Stimulated activated CD8-positive, alpha-beta memory T cell treated with anti-CD3 and anti-CD28 coated beads, Interleukin-12 subunit alpha, Interleukin-12 subunit beta, amount 100 ng/mL, for 24 hours (primary cell): Measurements from ENCODE around the gene P2RX6.
A peak's percentile ranks its signal among the peaks of the same experiment; 100 is the strongest.

Experiments
- DNase-seq: peaks from one replicate; pipeline ENCODE4 v3.0.0-alpha.2; 2020; ENCODE audit errors: extremely low read depth

The P2RX6 gene

DNA sequence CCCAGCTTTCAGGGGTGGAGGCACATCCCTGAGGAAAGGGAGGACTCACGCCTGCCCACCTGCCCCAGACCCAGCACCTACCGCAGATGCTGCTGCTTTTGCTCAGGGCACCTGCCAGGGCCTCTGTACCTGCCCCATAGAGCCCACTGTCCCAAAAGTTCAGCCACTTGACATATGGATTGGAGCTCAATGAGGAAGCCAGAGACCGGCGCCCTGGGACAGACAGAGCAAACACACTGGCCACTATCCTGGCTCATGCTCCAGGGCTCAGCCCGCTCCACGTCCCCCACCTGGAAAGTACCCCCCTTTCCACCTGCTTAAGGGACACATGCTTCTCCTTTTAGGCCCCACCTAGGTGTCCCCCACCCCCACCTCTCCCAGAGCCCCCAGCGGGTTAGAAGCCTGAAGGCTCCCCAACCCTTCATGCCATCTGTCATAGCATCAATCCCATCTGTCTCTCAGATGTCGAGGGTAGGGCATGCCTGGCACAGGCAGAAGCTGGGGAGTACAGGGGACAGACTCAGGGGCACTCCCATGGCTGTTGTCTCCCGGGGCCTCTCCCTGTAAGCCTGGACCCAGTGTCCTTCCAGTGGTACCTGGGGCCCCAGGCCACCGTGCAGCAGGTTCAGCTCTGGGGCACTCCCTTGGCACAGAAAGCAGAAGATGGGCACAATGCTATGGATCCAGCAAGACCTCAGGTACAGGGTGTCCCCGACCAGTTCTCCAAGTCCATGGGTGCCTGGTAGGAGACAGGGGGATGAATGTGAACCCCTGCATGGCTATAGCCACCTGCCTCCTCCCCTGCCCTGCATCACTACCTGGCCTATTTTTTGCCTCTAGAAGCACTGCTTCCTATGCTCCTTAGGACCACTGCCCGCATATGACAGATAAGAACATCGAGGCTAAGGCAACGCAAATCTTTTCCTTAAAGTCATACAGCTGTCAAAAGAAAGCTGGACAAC lies 2.2 kb upstream of the P2RX6 start:
- no peak for DNase-seq

DNA sequence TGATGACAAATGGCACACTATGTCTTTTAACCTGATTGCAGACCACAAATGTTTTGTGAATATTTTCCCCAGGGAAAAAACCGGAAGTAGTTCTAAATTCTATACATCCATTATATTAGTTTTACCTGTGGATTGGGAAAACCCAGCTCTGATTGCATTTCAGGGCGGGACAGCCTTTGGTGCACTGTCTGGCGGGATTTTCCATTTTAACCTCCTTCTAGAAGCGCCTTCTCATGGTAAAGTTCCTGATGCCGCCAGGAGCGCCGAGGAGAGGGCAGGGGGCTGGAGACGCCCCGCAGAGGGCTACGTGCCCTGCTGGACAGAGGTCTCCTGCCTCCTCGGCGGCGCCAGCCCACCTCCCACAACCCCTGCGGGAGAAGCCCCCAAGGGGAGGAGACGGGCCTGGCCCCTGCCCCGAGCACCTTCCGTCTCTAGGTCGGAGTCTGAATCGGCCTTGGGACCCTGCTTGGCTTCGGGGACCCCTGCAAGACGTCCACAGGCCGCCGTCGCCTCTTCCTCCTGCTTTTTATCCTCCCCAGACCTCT lies 1.2 kb upstream of the P2RX6 start:
- no peak for DNase-seq

DNA sequence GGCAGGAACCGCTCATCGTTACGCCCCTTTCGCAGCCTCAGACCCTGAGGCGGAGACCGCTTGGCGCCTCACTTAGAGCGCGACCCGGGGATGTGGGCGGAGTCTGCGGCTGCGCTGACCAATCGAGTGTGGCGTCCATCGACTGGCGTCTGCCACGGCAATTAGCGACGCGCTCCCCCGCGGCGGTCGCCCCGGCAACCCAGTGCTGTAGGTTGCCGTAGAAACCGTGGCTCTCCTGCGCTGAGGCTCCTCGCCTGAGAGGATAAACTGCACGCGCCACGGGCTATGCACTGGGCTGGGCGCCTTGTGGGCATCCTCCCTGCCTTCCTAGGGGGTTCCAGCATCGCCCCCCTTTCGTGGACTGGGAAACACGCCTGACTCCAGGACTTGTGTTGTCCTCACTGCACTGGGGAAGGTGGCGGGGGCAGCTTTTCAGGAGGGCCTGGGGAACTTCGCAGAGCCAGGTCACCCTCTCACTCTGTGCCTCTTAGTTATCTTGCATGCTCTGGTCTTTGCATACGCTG lies 701 bp upstream of the P2RX6 start:
- peak; percentile 72 for DNase-seq

DNA sequence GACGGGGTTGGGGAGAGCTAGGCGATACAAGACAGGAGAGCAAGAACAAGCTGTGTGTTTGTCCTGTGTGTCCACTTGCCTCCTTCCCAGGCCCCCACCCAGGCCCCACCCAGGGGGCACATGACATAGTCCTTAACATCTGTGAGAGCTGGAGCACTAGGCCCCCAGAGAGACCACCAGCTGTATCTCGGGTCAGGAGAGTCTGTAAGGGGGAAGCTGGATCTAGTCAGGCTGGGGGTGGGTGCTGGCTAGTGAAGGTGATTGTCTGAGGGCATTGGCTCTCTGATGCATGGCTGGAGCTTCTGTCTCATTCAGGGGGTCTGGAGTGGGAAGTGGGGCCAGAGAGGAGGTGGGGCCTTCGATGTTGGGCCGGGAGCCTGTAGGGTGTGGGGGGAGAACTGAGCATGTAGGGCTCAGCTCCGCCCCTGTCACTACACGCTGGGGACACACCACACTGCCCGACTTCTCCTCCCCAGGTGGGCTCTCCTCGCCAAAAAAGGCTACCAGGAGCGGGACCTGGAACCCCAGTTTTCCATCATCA lies 571 bp downstream of the P2RX6 start:
- no peak for DNase-seq

DNA sequence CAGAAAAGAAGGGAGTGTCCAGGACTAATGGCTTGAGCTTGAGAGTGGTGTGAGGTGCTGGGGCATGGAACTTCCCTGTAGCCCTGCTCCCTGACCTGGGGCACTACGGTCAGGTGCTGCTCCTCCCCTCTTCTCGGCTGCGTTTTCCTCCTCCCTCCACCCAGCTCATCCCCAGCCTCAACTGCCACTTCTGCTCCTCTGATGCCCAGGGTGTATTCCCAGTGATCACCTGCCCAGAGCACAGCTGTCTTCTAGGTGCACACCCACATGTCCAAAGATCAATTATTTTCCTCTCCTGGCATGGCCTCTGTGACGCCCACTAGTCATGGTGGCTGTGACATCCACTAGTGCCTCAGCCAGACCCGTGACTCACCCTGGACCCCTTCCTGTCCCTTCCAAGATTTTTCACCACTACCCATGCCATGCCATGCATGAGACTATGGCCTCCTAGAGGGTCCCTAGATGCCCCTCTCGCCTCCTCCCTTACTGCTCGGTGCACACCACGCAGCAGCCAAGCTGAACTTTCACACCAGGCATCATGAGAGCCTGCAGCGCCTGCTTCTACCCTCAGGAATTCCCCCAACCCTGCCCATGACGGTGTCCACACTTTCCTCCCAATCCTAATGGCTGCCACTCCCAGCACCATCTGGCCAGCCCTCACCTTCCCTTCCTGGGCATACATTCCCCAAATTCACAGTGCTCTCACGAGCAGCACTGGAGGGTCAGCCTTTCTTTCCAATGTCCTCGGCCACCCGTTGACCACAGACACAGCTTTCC lies 1.9 kb downstream of the P2RX6 start:
- DNase-seq = no peak

DNA sequence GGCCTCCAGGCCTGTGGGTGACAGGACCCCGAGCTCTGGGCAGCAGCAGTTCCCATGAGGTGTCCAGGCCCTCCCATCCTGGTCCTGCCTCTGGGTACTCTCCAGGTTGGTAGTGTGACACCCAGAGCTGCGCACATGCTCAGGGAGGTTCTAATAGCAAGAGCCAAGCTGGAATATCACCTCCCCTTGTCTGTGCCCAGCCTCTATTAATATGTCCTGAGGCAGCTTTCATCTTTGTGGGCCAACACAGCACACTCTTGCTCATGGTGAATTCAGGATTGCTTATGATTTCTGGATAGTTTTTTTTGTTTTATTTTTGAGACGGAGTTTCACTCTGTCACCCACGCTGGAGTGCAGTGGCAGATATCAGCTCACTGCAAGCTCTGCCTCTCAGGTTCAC lies 3.3 kb downstream of the P2RX6 start:
- DNase-seq = no peak

DNA sequence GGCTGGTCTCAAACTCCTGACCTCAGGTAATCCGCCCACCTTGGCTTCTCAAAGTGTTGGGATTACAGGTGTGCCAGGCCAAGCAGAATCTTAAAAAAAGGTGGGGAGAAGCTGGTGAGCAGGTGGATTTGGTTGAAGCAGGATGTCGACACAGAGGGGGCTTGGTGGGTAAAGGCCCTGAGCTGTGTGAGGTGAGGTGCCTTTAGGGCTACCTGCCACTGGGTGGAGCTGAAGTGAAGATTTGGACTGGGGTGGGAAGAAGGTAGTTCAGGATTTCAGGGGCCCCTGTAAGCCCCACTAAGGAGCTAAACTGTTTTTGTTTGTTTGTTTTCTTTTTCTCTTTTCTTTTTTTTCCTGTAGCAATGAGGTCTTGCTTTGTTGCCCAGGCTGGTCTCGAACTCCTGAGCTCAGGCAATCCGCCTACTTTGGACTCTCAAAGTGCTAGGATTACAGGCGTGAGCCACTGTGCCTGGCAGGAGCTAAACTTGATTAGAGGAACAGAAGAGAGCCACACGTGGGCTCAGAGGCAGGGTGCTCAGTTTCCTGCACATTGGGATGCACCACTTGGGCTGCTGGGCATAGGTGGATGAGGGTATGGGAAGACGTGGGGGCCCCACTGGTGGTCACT lies 6.0 kb downstream of the P2RX6 start:
- DNase-seq = no peak

DNA sequence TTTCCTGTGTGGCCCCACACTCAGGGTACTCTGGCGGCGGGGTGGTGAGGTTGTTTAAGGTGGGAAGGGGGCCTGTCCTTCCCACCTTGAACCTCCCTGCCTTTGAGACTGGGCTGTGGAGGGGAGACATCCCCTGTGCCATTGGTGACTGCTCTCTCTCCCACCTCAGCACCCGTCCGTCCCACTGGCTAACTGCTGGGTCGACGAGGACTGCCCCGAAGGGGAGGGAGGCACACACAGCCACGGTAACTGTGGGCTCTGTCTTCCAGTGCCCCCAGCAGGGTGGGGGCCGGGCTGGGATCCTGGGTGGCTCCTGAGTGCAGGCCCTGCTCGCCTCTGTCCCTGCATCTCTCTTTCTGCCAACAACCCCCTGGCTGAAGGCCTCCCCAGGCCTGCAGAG lies 7.5 kb downstream of the P2RX6 start:
- no peak for DNase-seq

DNA sequence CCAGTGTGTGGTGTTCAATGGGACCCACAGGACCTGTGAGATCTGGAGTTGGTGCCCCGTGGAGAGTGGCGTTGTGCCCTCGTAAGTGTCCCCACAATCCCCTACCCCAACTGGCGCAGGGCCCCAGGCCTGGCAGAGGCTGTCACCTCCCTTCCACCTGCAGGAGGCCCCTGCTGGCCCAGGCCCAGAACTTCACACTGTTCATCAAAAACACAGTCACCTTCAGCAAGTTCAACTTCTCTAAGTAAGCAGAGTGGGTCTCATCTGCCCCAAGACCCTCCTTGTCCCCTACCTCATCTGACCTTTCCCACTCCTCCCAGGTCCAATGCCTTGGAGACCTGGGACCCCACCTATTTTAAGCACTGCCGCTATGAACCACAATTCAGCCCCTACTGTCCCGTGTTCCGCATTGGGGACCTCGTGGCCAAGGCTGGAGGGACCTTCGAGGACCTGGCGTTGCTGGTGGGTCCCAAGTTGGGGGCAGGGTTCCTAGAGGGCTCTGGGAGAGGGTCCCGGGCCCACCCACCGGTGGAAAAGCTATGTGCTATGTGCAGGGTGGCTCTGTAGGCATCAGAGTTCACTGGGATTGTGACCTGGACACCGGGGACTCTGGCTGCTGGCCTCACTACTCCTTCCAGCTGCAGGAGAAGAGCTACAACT lies 8.1 kb downstream of the P2RX6 start:
- no peak for DNase-seq

DNA sequence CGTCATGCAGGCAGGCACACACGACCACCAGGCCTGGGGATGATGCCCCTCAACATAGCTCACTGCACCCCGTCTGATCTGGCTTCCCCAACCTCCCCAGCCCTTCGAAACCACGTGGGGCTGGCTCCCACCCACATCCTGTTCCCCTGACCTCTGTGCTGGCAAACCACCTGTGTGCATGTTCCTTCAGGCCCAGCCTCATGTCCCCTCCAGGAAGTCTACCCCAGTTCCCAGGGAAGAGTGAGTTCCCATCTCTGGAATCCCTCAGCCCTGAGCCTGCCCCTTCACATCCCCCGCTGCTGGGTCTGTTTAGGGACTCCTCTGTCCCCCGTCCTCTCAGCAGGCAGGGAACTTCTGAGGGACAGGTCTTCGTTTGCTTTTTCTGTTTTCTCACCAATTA lies 10.3 kb downstream of the P2RX6 start:
- DNase-seq = no peak

DNA sequence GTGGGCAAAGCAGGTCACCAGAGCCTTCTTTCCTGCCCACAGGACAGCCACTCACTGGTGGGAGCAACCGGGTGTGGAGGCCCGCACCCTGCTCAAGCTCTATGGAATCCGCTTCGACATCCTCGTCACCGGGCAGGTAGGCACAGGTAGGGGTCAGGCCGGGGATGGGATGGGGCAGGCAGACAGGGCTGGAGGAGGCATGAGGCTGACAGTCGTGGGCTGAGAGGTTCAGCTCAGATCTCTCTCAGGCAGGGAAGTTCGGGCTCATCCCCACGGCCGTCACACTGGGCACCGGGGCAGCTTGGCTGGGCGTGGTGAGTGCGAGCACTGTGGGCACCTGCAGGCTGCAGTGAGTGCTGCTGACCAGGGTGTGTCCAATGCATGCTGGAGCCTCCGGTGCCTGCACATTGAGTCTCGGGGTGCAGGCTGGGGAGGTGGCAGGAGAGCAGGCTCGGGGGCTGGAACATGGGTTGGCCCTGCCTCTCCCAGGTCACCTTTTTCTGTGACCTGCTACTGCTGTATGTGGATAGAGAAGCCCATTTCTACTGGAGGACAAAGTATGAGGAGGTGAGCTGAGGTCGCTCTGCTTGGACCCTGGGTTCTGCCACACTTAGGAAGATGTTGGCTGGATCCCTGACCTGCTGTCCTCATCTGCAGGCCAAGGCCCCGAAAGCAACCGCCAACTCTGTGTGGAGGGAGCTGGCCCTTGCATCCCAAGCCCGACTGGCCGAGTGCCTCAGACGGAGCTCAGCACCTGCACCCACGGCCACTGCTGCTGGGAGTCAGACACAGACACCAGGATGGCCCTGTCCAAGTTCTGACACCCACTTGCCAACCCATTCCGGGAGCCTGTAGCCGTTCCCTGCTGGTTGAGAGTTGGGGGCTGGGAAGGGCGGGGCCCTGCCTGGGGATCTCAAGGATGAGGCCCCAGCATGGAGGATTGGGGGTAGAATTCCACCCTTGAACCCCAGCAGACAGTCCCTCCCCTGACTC lies 11.1 kb downstream of the P2RX6 start:
- DNase-seq = no peak

DNA sequence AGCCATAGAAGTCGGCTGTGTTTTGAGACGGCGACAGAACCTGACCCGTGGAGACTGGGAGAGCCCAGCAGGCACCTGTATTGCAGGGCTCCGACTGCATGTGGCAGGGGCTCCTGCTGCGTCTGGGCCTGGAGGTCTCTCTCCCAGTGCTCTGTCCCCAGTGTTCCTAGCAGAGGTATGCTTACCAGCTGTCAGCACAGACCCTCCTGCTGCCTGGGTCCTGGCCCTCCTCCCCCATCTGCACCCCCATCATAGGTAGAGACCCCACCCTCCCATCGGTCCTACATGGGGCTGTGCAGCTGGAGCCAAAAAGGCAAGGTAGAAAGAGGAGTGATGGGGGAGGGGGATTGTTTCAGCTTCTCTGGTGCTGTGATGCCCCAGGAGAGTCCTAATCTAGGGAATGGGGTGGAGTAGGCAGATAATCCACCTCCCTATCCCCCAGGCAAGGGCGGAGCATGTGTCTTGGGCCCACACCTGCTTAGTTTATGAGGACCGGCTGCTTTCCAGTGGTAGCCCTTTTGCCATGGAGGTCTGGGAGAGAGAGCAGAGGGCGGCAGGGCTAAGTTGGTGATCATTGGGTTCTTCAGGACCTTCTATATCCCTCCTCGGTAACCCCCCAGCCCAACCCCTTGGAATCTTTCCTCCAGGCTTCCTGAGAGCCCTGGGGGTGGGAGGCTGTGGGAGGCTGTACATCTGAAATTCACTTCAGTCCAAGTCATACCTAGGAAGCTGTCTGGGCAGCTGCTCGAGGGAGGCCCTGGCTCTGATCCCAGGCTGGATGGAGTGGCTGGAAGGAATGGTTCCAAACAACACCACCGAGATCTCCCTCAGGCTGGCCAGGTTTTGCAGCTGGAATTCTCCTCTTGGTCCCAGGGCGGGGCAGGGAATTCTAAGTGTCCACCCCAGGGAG lies 12.1 kb downstream of the P2RX6 start:
- DNase-seq = no peak

DNA sequence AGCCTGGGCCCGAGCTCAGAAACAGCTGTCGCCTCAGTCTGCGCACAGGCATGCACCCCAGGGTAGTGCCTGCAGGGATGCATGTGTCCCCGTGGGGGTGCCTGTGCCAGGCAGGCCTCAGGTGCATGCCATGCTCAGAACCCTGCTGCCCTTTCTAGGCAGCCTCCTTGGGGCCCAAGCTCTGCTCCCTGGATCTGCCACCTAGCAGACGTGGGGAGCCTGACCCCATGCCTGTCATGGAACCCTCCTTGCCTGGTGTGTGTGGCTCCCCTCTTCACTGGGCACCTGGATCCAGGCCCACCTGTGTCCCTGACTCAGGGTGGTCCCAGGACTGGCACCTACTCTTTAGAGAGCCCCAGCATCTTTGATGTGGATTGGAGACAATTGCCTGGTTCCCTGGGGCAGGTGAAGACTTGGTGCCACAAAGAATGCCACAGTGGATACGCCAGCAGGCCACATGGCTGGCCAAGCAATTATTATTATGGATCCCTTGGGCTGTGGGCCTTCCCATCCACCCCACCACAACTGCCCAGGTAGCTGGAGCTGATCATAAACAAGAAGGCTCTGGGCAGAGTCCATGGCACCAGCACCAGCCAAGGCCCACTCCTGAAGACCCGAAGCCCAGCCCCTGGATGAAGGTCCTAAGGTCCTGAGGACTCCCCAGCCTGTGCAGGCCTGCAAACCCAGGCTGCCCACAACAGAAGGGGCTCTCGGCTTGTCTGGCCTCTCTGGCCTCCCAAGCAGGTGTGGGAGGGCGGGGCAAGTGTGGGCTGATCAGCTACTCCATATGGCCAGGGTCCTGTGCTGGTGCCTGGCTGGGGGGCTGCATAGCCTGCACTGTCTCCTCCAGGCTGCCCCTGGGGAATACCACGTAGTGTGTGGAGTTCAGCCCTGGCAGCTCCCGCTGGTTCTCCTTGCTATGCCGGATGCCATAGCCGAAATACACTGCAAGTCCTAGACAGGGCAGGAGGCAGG lies 13.6 kb downstream of the P2RX6 start:
- DNase-seq = no peak

DNA sequence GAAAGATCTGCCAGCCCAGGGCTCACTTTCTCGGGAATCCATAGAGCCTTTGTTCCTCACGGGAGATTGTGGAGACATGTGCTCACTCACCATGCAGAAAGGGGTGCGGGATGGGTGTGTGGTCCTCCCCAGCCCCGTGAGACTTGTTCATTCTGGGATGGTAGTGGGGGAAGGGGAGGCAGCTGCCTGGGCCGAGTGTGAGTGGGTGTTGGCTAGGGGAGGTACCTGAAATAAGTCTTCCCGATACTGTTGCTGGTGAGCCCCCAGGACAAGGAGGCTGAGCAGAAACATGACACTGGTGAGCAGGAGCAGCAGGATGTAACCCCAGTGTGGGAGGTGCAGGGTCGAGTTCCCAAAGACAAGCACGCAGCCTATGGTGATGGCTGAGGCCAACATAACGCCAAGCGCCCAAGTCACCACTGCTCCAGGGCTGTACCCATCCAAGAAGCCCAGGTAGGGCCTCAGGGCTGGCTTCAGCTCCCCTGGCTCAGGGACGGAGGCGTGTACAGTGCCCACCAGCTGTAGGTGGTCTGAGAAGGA lies 14.6 kb downstream of the P2RX6 start:
- no peak for DNase-seq

DNA sequence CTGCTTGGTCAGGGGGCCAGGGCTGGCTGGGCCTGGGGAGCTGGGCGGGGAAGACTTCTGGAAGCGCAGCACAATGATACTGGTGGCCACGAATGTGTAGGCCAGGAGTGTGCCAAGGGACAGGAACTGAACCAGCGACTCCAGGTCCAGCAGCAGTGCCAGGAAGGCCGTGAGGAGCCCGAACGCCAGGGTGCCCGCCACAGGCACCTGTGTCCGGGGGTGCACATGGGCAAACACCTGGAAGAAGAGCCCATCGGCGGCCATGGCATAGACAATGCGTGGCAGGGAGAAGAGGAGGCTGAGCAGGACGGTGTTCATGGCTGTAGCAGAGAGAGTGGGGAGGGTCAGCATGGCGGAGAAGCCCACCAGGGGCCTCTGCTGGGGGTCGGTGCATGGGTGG lies 15.1 kb downstream of the P2RX6 start:
- no peak for DNase-seq

DNA sequence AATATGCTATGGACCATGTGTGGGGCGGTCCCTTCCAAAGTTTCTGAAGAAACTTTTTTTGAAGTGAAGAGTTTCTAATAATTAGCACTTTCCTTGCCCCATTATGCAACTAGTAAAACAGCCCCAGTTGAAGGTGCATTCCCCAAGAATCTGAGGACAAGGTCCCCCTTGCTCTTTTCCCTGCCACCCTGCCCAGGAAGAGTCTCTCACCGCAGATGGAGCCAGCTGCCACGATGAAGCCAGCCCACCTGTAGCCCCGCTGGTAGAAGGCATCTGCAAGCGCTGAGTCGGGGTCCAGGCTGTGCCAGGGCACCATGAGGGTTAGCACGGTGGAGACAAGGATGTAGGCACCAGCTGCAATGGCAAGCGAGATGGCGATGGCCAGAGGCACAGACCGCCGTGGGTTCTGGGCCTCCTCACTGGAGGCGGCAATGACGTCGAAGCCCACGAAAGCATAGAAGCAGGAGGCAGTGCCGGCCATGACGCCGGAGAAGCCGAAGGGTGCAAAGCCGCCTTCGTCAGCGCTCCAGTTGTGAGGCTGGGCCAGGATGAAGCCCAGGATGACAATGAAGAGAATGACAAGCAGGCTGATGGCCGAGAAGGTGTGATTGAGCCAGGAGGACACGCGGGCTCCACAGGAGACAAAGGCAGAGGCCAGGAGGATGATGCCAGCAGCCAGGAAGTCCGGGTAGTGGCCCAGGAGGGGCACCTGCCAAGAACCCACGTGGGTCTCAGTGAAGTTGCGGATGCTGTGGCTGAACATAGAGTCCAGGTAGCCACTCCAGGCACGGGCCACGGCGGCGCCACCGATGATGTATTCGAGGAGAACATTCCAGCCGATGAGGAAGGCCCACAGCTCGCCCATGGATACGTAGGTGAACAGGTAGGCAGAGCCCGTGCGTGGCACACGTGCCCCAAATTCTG lies 15.9 kb downstream of the P2RX6 start:
- no peak for DNase-seq
